A549 (cell line): Measurements from ENCODE around the gene ITGBL1. TPM values are rescaled to one million over a fixed set of nuclear protein-coding genes. Genes with fewer than 3 reads are reported as not detected.
A peak's percentile ranks its signal among the peaks of the same experiment; 100 is the strongest.

Experiments
- ATAC-seq, 2 experiments: fragments of 200-7000 bp in 1 of 2; fragments of >200 bp in 1 of 2; cut with Nextera tagmentation in 1 of 2; cut with Tn5 transposase in 1 of 2; 3 replicates each; pipeline versions ENCODE4 v1.8.0 to v1.9.1; 2018 to 2020; ENCODE audit warnings: mild to moderate bottlenecking in 1 of 2, moderate library complexity in 1 of 2
- CTCF ChIA-PET: fragments of 300-600 bp; sonication (Branson Sonifier 250); formaldehyde crosslinking; extraction: SDS; loops from one replicate; lab custom pipeline; 2021; ENCODE audit warnings: antibody characterized with exemption, inconsistent platforms; lab: Yijun Ruan, JAX
- POLR2A ChIA-PET: fragments of 350-600 bp; formaldehyde crosslinking; extraction: SDS; loops from one replicate; lab custom pipeline; 2021; ENCODE audit warnings: antibody characterized with exemption, inconsistent platforms; lab: Yijun Ruan, JAX
- DNase-seq, 2 experiments: peaks; one replicate each; pipeline versions ENCODE4 v3.0.0 to v3.0.0-alpha.2; 2011 to 2016; ENCODE audit warnings: low read depth in 1 of 2, low spot score in 1 of 2
- FAIRE-seq: peaks from 2 replicates; lab custom pipeline; 2011; peaks lifted over from hg19 to GRCh38; lab: Jason Lieb, UNC
- H3K27ac ChIP-seq, 2 experiments: fragments of >200 bp; sonication (Bioruptor Twin); formaldehyde crosslinking; 3 replicates each; pipeline ENCODE4 v1.5.1; 2016 to 2017
- H3K4me1 ChIP-seq: fragments of >200 bp; sonication (Bioruptor Twin); formaldehyde crosslinking; 3 replicates; pipeline ENCODE4 v1.6.1; 2016
- H3K4me2 ChIP-seq: fragments of >200 bp; sonication (Bioruptor Twin); formaldehyde crosslinking; 3 replicates; pipeline ENCODE4 v1.6.1; 2016
- H3K4me3 ChIP-seq: fragments of >200 bp; sonication (Bioruptor Twin); formaldehyde crosslinking; 3 replicates; pipeline ENCODE4 v1.5.1; 2016
- H3K9me3 ChIP-seq: fragments of >200 bp; sonication (Bioruptor Twin); formaldehyde crosslinking; 3 replicates; pipeline ENCODE4 v1.6.1; 2016
- CBX2 ChIP-seq: fragments of 200-600 bp; sonication (generic); IDR thresholded peaks from 2 replicates; pipeline ENCODE4 v1.6.1; 2016; ENCODE audit warnings: low read depth, mild to moderate bottlenecking, borderline replicate concordance
- CBX8 ChIP-seq: fragments of 200-600 bp; sonication (generic); IDR thresholded peaks from 2 replicates; pipeline ENCODE4 v1.6.1; 2016
- EHF ChIP-seq: fragments of 250-450 bp; sonication (Bioruptor Pico); IDR thresholded peaks from 2 replicates; pipeline ENCODE4 v1.5.0; 2020; ENCODE audit warnings: mild to moderate bottlenecking
- EHMT2 ChIP-seq: fragments of 200-600 bp; sonication (generic); IDR thresholded peaks from 2 replicates; pipeline ENCODE4 v1.6.1; 2016; ENCODE audit warnings: antibody characterized with exemption, low read depth, mild to moderate bottlenecking, moderate library complexity
- EP300 ChIP-seq, 2 experiments: fragments of >200 bp; sonication (Bioruptor Twin); formaldehyde crosslinking; IDR thresholded peaks; 2 replicates in 1 of 2; 3 replicates in 1 of 2; pipeline ENCODE4 v1.6.1; 2016 to 2017
- ESRRA ChIP-seq: fragments of 150-350 bp; IDR thresholded peaks from 2 replicates; pipeline ENCODE4 v1.6.1; 2014; ENCODE audit warnings: mild to moderate bottlenecking, low read length, borderline replicate concordance
- FOSB ChIP-seq: fragments of 250-450 bp; sonication (Bioruptor Pico); IDR thresholded peaks from 2 replicates; pipeline ENCODE4 v1.5.0; 2020; ENCODE audit warnings: mild to moderate bottlenecking, moderate library complexity
- HDAC2 ChIP-seq: fragments of 200-600 bp; sonication (generic); IDR thresholded peaks from 2 replicates; pipeline ENCODE4 v1.6.1; 2016
- HOXA7 ChIP-seq: fragments of 250-450 bp; sonication (Bioruptor Pico); IDR thresholded peaks from 2 replicates; pipeline ENCODE4 v1.5.0; 2020; ENCODE audit warnings: mild to moderate bottlenecking, moderate library complexity
- HOXB13 ChIP-seq: fragments of 250-450 bp; sonication (Bioruptor Pico); IDR thresholded peaks from 2 replicates; pipeline ENCODE4 v1.5.0; 2020; ENCODE audit warnings: low read depth, mild to moderate bottlenecking, moderate library complexity
- HOXB5 ChIP-seq: fragments of 250-450 bp; sonication (Bioruptor Pico); IDR thresholded peaks from 2 replicates; pipeline ENCODE4 v1.5.0; 2020; ENCODE audit warnings: mild to moderate bottlenecking, moderate library complexity
- KDM5A ChIP-seq: fragments of 200-600 bp; sonication (generic); IDR thresholded peaks from 2 replicates; pipeline ENCODE4 v1.6.1; 2016; ENCODE audit warnings: antibody characterized with exemption, mild to moderate bottlenecking
- MAFK ChIP-seq: fragments of 450-650 bp; IDR thresholded peaks from 2 replicates; pipeline ENCODE4 v1.6.1; 2014; ENCODE audit not compliant: partially characterized antibody
- MAZ ChIP-seq: fragments of 150-350 bp; IDR thresholded peaks from 2 replicates; pipeline ENCODE4 v1.6.1; 2014; ENCODE audit warnings: antibody characterized with exemption, low read depth, low read length, borderline replicate concordance
- MYC ChIP-seq: IDR thresholded peaks from 2 replicates; pipeline ENCODE4 v1.6.1; 2012; ENCODE audit warnings: mild to moderate bottlenecking, inconsistent platforms, low read length, improper control_type of control experiment, borderline replicate concordance
- RARB ChIP-seq: fragments of 250-450 bp; sonication (Bioruptor Pico); IDR thresholded peaks from 2 replicates; pipeline ENCODE4 v1.8.0; 2021; ENCODE audit warnings: mild to moderate bottlenecking, moderate library complexity
- RNF2 ChIP-seq: fragments of 200-600 bp; sonication (generic); IDR thresholded peaks from 2 replicates; pipeline ENCODE4 v1.6.1; 2016; ENCODE audit warnings: low read depth, mild to moderate bottlenecking, antibody characterized with exemption, moderate library complexity, borderline replicate concordance
- TFCP2L1 ChIP-seq: fragments of 250-450 bp; sonication (Bioruptor Pico); IDR thresholded peaks from 2 replicates; pipeline ENCODE4 v1.5.0; 2021; ENCODE audit warnings: mild to moderate bottlenecking
- TP53 ChIP-seq: fragments of 250-450 bp; sonication (Bioruptor Pico); IDR thresholded peaks from 2 replicates; pipeline ENCODE4 v1.5.0; 2021; ENCODE audit warnings: mild to moderate bottlenecking, moderate library complexity
- ZC3H11A ChIP-seq: fragments of 450-650 bp; IDR thresholded peaks from 2 replicates; pipeline ENCODE4 v1.6.1; 2014; ENCODE audit warnings: antibody characterized with exemption, mild to moderate bottlenecking
- ZNF302 ChIP-seq: fragments of 250-450 bp; sonication (Bioruptor Pico); IDR thresholded peaks from 2 replicates; pipeline ENCODE4 v1.9.0; 2021; ENCODE audit warnings: inconsistent platforms, mild to moderate bottlenecking, moderate library complexity
- ZSCAN20 ChIP-seq: fragments of 250-450 bp; sonication (Bioruptor Pico); IDR thresholded peaks from 2 replicates; pipeline ENCODE4 v1.8.0; 2022; ENCODE audit warnings: mild to moderate bottlenecking, moderate library complexity
- WGBS: methylation state at CpG from one replicate; pipeline ENCODE4 v1.1.6; 2017; ENCODE audit errors: missing lambda C conversion rate; 5-methylcytosine and 5-hydroxymethylcytosine counted together
- polyA plus RNA-seq, 4 experiments: library from polyadenylated mRNA; depleted of rRNA in 3 of 4; stranded (reverse); fragments of >200 nt; fragmentation: RNase III in 1 of 4; extraction: RNeasy Plus Mini Kit Qiagen cat#74134 plus additional on column Dnase treatment in 1 of 4; gene quantifications; 2 replicates in 3 of 4; 3 replicates in 1 of 4; pipeline ENCODE4 v1.2.3, GENCODE V29; 2011 to 2017
- TF ChIP-seq, protein P1 (sequence below): IDR thresholded peaks from 2 replicates; pipeline ENCODE4 v1.6.1; 2012
- TF ChIP-seq, protein P2 (sequence below): IDR thresholded peaks from 2 replicates; pipeline ENCODE4 v1.6.1; 2012; ENCODE audit warnings: low read depth, borderline replicate concordance
- TF ChIP-seq, protein P3 (sequence below): fragments of 250-450 bp; sonication (Bioruptor Pico); IDR thresholded peaks from 2 replicates; pipeline ENCODE4 v1.5.0; 2020; ENCODE audit warnings: low read depth, mild to moderate bottlenecking, moderate library complexity

Gene ITGBL1
- polyA plus RNA-seq, 2 of the 4 experiments (the other 2 are of a cell fraction): 0.40 to 1.3 TPM

DNA sequence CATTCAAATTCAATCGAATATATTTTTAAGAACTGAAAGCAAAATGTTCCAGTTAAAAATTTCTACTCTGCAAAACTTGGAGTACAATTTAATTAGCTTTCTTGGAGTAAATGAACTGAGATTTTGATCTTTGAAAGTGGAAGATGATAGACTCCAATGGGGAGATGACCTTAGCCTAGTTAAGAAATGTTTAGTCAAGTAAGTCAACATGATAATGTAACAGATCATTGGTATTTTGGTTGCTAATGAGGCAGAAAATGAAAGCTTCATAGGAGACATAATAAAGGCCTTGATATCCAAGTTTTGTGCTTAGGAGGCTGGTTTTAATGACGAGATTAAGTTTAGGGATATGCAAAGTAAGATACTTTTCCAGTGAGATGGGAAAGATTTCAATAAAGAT is 181.7 kb downstream of the ITGBL1 start:
- TF ChIP-seq RARB (CRISPR knock-in tag): no peak
- TF ChIP-seq HOXB5 (CRISPR knock-in tag): no peak
- TF ChIP-seq HOXA7 (CRISPR knock-in tag): no peak
- TF ChIP-seq EHMT2: no peak
- no peak for TF ChIP-seq EP300 (IDR thresholded peaks at IDR 0.05)
- no peak for TF ChIP-seq RNF2
- no peak for TF ChIP-seq MAZ
- TF ChIP-seq KDM5A: no peak
- TF ChIP-seq, protein P1, sequence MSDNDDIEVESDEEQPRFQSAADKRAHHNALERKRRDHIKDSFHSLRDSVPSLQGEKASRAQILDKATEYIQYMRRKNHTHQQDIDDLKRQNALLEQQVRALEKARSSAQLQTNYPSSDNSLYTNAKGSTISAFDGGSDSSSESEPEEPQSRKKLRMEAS: no peak
- TF ChIP-seq TP53 (CRISPR knock-in tag): no peak
- TF ChIP-seq, protein P2, sequence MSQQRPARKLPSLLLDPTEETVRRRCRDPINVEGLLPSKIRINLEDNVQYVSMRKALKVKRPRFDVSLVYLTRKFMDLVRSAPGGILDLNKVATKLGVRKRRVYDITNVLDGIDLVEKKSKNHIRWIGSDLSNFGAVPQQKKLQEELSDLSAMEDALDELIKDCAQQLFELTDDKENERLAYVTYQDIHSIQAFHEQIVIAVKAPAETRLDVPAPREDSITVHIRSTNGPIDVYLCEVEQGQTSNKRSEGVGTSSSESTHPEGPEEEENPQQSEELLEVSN: no peak
- no peak for TF ChIP-seq HOXB13 (CRISPR knock-in tag)
- TF ChIP-seq ESRRA: no peak
- Histone ChIP-seq H3K27ac (no peak overlapping the region), H3K4me2 (no peak overlapping the region), H3K4me1 (peaks cover 6% of the 10 kb centered on the region; the same call in 2 of the 3 replicates), H3K4me3 (no peak overlapping the region), H3K9me3 (no peaks in the 10 kb centered on the region)
- FAIRE-seq (no peak), DNase-seq (no peak), ATAC-seq (no peak)
- ChIA-PET CTCF (interaction anchor here (2.0 kb wide), 1 partner anchor 489 kb away, joined by 9 read pairs; no protein-coding TSS in a partner anchor), POLR2A (no interaction called here)
- WGBS: 65% methylated on average over 2 of the region's 2 CpGs

DNA sequence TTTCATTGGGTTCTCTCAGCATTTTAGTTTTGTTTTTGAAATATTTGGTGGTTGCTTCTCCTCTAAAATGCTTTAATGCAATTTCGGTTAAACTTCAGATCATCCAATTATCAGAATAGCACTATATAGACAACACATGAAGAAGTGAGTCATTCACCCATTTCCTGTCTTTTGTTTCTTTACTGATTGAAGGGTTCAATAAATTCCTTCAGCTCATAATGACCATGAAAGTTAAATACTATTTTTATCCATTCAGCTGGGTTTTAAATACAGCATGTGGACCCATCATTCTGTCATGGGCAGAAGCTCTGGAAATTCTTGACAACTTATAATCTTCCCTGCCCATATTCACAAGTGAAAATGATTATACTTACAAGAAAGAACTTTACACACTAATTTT is 187.2 kb downstream of the ITGBL1 start:
- Histone ChIP-seq H3K4me3 (no peak overlapping the region), H3K27ac (peak overlapping the region in 1 of 2 experiments; percentile 1; a peak in 1 of 6 replicates), H3K4me2 (no peak overlapping the region), H3K9me3 (no peaks in the 10 kb centered on the region)
- no peak for DNase-seq
- CTCF ChIA-PET: interaction anchor here (0.6 to 1.7 kb wide), 2 partner anchors 16 to 326 kb away, joined by 3 to 4 read pairs; no protein-coding TSS in a partner anchor
- no peak for ATAC-seq
- WGBS: 87% methylated on average over 1 of the region's 1 CpG
- TF ChIP-seq HDAC2 (no peak), ZSCAN20 (CRISPR knock-in tag) (no peak), CBX2 (no peak), TFCP2L1 (CRISPR knock-in tag) (no peak), CBX8 (no peak), FOSB (CRISPR knock-in tag) (no peak), ZC3H11A (no peak), MAFK (no peak), EHF (CRISPR knock-in tag) (no peak), EP300 (IDR thresholded peaks at IDR 0.05) (no peak), ZNF302 (CRISPR knock-in tag) (no peak), MYC (no peak)
- TF ChIP-seq, protein P3, sequence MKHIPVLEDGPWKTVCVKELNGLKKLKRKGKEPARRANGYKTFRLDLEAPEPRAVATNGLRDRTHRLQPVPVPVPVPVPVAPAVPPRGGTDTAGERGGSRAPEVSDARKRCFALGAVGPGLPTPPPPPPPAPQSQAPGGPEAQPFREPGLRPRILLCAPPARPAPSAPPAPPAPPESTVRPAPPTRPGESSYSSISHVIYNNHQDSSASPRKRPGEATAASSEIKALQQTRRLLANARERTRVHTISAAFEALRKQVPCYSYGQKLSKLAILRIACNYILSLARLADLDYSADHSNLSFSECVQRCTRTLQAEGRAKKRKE (CRISPR knock-in tag): no peak
- TF ChIP-seq, protein P2: no peak
- TF ChIP-seq, all 56 proteins: peak for 0
- no peak for FAIRE-seq
- POLR2A ChIA-PET: no interaction called here
- peaks cover 18% of the 10 kb centered on the region for H3K4me1 ChIP-seq
